Measurements from ENCODE around the gene TMEM176A.

TMEM176A gene

GRCh38 chr7:150788474-150789269 lies 11.9 kb upstream of the TMEM176A start:
- no peaks in the 10 kb centered on the region for H3K4me1 ChIP-seq (ENCODE audit: insufficient read depth, low read length)

GRCh38 chr7:150790416-150791075 lies 10.0 kb upstream of the TMEM176A start:
- H2AFZ ChIP-seq (ENCODE audit: low read depth, low read length): no peak overlapping the region
- peaks cover 42% of the 10 kb centered on the region for H3K27me3 ChIP-seq (ENCODE audit: insufficient read depth, low read length, poor library complexity)
- no peaks in the 10 kb centered on the region for H3K4me1 ChIP-seq (ENCODE audit: insufficient read depth, low read length)
- no peaks in the 10 kb centered on the region; the same call in 1 of the 2 replicates for H4K20me1 ChIP-seq (ENCODE audit: insufficient read depth, low read length)
- no peaks in the 10 kb centered on the region for H3K79me2 ChIP-seq (ENCODE audit: insufficient read depth, low read length)
- no peak for TF ChIP-seq EZH2 (IDR thresholded peaks at IDR 0.05; ENCODE audit: borderline replicate concordance, low read depth, low read length, severe bottlenecking)
- no peak for TF ChIP-seq CTCF (IDR thresholded peaks at IDR 0.05; ENCODE audit: borderline replicate concordance, extremely low read depth, low read length, poor library complexity, severe bottlenecking)
- H3K27ac ChIP-seq (ENCODE audit: low read length): no peak overlapping the region
- no peak overlapping the region for H3K4me3 ChIP-seq (ENCODE audit: low read depth in 1 of 2, low read length in 2 of 2)
- no peak for DNase-seq
- H3K4me2 ChIP-seq (ENCODE audit: insufficient read depth, low read length): no peak overlapping the region
- no peak for ATAC-seq (ENCODE audit: insufficient read depth, low read depth)
- H3K9me3 ChIP-seq (ENCODE audit: insufficient read depth, low read length, severe bottlenecking): no peaks in the 10 kb centered on the region
- no peaks in the 10 kb centered on the region for H3K36me3 ChIP-seq (ENCODE audit: insufficient read depth, low read length)
- no peak overlapping the region for H3K9ac ChIP-seq (ENCODE audit: low read depth, low read length)

More at GRCh38 chr7:150788474-150789269, 11.9 kb upstream of the TMEM176A start:
- Histone ChIP-seq H3K27me3 (ENCODE audit: insufficient read depth, low read length, poor library complexity) (peaks cover 38% of the 10 kb centered on the region), H3K36me3 (ENCODE audit: insufficient read depth, low read length) (no peaks in the 10 kb centered on the region), H3K9ac (ENCODE audit: low read depth, low read length) (no peak overlapping the region), H4K20me1 (ENCODE audit: insufficient read depth, low read length) (no peaks in the 10 kb centered on the region; the same call in 1 of the 2 replicates), H3K4me2 (ENCODE audit: insufficient read depth, low read length) (no peak overlapping the region), H3K79me2 (ENCODE audit: insufficient read depth, low read length) (no peaks in the 10 kb centered on the region), H3K27ac (ENCODE audit: low read length) (no peak overlapping the region), H3K9me3 (ENCODE audit: insufficient read depth, low read length, severe bottlenecking) (no peaks in the 10 kb centered on the region), H3K4me3 (ENCODE audit: low read depth in 1 of 2, low read length in 2 of 2) (no peak overlapping the region), H2AFZ (ENCODE audit: low read depth, low read length) (no peak overlapping the region)
- no peak for TF ChIP-seq EZH2 (IDR thresholded peaks at IDR 0.05; ENCODE audit: borderline replicate concordance, low read depth, low read length, severe bottlenecking)
- no peak for TF ChIP-seq CTCF (IDR thresholded peaks at IDR 0.05; ENCODE audit: borderline replicate concordance, extremely low read depth, low read length, poor library complexity, severe bottlenecking)
- DNase-seq: no peak
- no peak for ATAC-seq (ENCODE audit: insufficient read depth, low read depth)

GRCh38 chr7:150791304-150791703 lies 9.3 kb upstream of the TMEM176A start:
- Histone ChIP-seq H2AFZ (ENCODE audit: low read depth, low read length) (no peak overlapping the region), H3K27ac (ENCODE audit: low read length) (no peak overlapping the region), H3K27me3 (ENCODE audit: insufficient read depth, low read length, poor library complexity) (peaks cover 39% of the 10 kb centered on the region), H4K20me1 (ENCODE audit: insufficient read depth, low read length) (no peaks in the 10 kb centered on the region; the same call in 1 of the 2 replicates), H3K4me3 (ENCODE audit: low read depth in 1 of 2, low read length in 2 of 2) (no peak overlapping the region), H3K36me3 (ENCODE audit: insufficient read depth, low read length) (no peaks in the 10 kb centered on the region), H3K4me1 (ENCODE audit: insufficient read depth, low read length) (no peaks in the 10 kb centered on the region), H3K9me3 (ENCODE audit: insufficient read depth, low read length, severe bottlenecking) (no peaks in the 10 kb centered on the region), H3K4me2 (ENCODE audit: insufficient read depth, low read length) (no peak overlapping the region), H3K9ac (ENCODE audit: low read depth, low read length) (no peak overlapping the region), H3K79me2 (ENCODE audit: insufficient read depth, low read length) (no peaks in the 10 kb centered on the region)
- ATAC-seq (ENCODE audit: insufficient read depth, low read depth) (no peak), DNase-seq (no peak)
- TF ChIP-seq EZH2 (IDR thresholded peaks at IDR 0.05; ENCODE audit: borderline replicate concordance, low read depth, low read length, severe bottlenecking) (no peak), CTCF (IDR thresholded peaks at IDR 0.05; ENCODE audit: borderline replicate concordance, extremely low read depth, low read length, poor library complexity, severe bottlenecking) (no peak)

Measured in DND-41 (cell line).